Omental fat pad (tissue), 4 donors: ENCODE data around the gene RPP25L. TPM values are rescaled to one million over a fixed set of nuclear protein-coding genes. Genes with fewer than 3 reads are reported as not detected.

Experiments
- ATAC-seq: fragments of 150-250 bp; one replicate; pipeline ENCODE4 v1.9.1; 2016; ENCODE audit warnings: mild to moderate bottlenecking, moderate library complexity; ENCODE audit not compliant: low FRiP score
- DNase-seq: peaks from one replicate; pipeline ENCODE4 v3.0.0-alpha.2; 2019; ENCODE audit warnings: low spot score
- total RNA-seq, 4 donors: library from RNA; depleted of rRNA; stranded (reverse); fragments of >200 nt; gene quantifications; one replicate each; pipeline ENCODE4 v1.1.0, GENCODE V29; 2016
- TF ChIP-seq, protein P1 (sequence below), 3 donors: fragments of 450-650 bp; IDR thresholded peaks; one replicate each; pipeline ENCODE4 v1.5.1; 2016 to 2017; ENCODE audit warnings: antibody characterized with exemption in 3 of 3, mild to moderate bottlenecking in 3 of 3, moderate library complexity in 2 of 3

The RPP25L gene
- total RNA-seq, 4 donors from 2014 or later = 13.3 to 28.1 (median 23.1) TPM

- TF ChIP-seq, protein P1, sequence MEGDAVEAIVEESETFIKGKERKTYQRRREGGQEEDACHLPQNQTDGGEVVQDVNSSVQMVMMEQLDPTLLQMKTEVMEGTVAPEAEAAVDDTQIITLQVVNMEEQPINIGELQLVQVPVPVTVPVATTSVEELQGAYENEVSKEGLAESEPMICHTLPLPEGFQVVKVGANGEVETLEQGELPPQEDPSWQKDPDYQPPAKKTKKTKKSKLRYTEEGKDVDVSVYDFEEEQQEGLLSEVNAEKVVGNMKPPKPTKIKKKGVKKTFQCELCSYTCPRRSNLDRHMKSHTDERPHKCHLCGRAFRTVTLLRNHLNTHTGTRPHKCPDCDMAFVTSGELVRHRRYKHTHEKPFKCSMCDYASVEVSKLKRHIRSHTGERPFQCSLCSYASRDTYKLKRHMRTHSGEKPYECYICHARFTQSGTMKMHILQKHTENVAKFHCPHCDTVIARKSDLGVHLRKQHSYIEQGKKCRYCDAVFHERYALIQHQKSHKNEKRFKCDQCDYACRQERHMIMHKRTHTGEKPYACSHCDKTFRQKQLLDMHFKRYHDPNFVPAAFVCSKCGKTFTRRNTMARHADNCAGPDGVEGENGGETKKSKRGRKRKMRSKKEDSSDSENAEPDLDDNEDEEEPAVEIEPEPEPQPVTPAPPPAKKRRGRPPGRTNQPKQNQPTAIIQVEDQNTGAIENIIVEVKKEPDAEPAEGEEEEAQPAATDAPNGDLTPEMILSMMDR (IDR thresholded peaks at IDR 0.05) = no peak
- ATAC-seq (no peak), DNase-seq (no peak)
These were observed 35.1 kb downstream of the RPP25L start for GRCh38 chr9:34576597-34577399.

DNA sequence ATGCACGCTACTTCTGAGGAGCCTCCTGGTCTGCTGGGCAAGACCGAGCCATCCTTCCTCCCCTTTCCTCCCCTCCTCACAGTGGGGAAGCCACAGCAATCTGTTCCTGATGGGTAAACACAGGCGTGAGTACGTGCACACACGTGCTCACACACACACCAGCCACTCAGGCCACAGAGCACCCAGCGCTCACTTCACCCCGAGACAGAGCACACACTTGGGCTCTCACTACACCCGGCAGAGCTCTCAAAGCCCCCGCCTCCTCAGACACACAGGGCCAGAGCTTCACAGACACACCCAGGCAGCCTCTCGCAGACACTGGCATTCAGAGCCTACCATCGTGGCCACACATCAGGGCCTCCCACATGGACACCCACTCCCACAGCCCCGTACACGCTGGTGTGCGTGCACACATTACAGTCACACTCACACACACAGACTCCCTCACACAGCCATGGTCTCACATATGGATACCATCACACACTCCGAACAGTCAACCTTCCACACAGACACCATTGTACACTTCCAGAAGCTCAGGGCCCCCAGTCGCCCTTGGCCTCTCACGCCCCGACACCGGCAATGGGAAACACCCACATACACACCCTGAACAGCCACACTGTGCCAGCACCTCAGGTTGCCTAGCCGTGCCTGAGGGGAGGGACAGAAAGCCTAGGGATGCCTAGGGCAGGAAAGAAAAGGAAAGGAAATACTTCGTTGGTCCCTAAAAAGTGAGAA is 35.9 kb downstream of the RPP25L start:
- TF ChIP-seq, protein P1 (IDR thresholded peaks at IDR 0.05) = no peak
- no peak for DNase-seq
- ATAC-seq = no peak

DNA sequence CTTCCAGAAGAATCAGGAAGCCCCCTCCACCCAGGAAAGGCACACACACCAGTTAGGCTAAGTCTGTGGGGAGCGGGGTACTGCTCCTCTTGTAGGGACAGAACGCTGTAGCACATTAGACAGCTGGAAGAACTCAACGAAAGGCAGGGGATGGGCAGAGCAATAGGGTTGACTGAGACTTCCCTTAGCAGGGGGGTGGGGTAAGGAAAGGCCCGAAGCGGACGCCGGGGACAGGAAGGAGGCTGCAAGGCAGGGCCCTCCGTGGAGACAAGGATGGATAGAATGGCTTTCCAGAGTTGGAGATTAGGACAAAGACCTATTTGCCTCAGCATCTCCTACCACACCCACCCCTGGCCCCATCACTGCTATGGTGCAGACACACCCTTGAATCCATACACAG is 36.7 kb downstream of the RPP25L start:
- DNase-seq (no peak), ATAC-seq (no peak)
- TF ChIP-seq, protein P1 (IDR thresholded peaks at IDR 0.05) = no peak

- no peak for ATAC-seq
These were observed 37.3 kb downstream of the RPP25L start for GRCh38 chr9:34574571-34574970.

DNA sequence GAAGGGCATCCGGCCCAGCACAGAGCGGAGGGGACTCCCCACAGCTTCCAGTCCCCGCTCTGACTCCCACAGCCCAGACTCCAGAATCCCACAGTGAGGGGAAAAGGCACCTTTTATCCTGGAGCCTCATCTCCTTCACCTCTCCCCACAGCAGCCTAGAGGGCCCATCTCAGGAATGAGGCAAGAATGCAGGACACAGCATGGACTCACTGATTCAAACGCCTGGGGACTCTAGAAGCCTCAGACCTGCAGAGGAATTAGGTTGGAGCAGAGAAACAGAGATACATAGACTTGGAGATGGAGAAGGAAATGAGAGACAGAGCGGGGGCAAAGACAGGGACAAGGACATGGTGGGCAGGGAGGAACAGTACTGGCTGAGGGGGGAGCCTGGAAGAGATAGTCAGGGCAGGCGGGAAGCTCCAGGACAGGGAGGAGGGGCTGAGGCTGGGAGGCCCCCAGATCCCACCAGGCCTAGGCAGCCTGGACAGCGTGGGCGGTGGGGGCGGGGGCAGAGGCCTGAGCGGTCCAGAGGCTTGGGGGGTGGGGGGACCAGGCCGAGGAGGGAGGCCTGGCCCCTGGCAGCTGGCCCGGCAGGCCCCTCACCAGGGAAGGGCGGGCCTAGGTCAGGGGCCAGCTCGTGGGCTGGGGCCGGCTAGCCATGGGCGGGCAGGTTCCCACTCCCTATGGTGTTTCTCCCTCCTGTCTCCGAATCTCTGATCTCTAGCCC is 38.1 kb downstream of the RPP25L start:
- no peak for ATAC-seq
- TF ChIP-seq, protein P1 (IDR thresholded peaks at IDR 0.05) = no peak
- DNase-seq = no peak

More at GRCh38 chr9:34574571-34574970, 37.3 kb downstream of the RPP25L start:
- DNase-seq = no peak
- TF ChIP-seq, protein P1 (IDR thresholded peaks at IDR 0.05) = no peak

GRCh38 chr9:34572628-34573027 is 39.3 kb downstream of the RPP25L start:
- no peak for ATAC-seq
- no peak for DNase-seq
- TF ChIP-seq, protein P1 (IDR thresholded peaks at IDR 0.05) = no peak
